Gastrocnemius medialis (tissue), 4 donors: Measurements from ENCODE around the gene ATP9B. TPM values are rescaled to one million over a fixed set of nuclear protein-coding genes. Genes with fewer than 3 reads are reported as not detected.

Experiments used
- ATAC-seq, 2 donors: fragments of 150-250 bp; one replicate each; pipeline ENCODE4 v1.9.1; 2016
- DNase-seq, 2 donors: peaks; one replicate each; pipeline ENCODE4 v3.0.0-alpha.2; 2019
- H3K27ac ChIP-seq, 4 donors: fragments of 200-600 bp; sonication (generic); 1 replicate in 1 of 4; 2 replicates in 3 of 4; pipeline ENCODE4 v1.5.1; 2016 to 2018; ENCODE audit warnings: mild to moderate bottlenecking in 2 of 4, moderate library complexity in 1 of 4
- H3K27me3 ChIP-seq, 3 donors: fragments of 200-600 bp; sonication (generic) in 2 of 3; 1 replicate in 1 of 3; 2 replicates in 2 of 3; pipeline versions ENCODE4 v1.5.1 to v1.6.0; 2016 to 2019; ENCODE audit warnings: mild to moderate bottlenecking in 1 of 3, moderate library complexity in 1 of 3
- H3K36me3 ChIP-seq, 2 donors: fragments of 200-600 bp; sonication (generic) in 1 of 2; one replicate each; pipeline ENCODE4 v1.5.1; 2017 to 2018
- H3K4me1 ChIP-seq, 2 donors: fragments of 200-600 bp; sonication (generic) in 1 of 2; one replicate each; pipeline ENCODE4 v1.5.1; 2016 to 2017; ENCODE audit warnings: mild to moderate bottlenecking in 2 of 2
- H3K4me3 ChIP-seq, 4 donors: fragments of 200-600 bp; sonication (generic) in 3 of 4; 1 replicate in 1 of 4; 2 replicates in 3 of 4; pipeline ENCODE4 v1.5.1; 2016 to 2019; ENCODE audit warnings: mild to moderate bottlenecking in 2 of 4
- H3K9me3 ChIP-seq, 3 donors: fragments of 200-600 bp; sonication (generic) in 2 of 3; 1 replicate in 1 of 3; 2 replicates in 2 of 3; pipeline ENCODE4 v1.5.1; 2016 to 2019
- POLR2A ChIP-seq, 2 donors: fragments of 450-650 bp; IDR thresholded peaks; one replicate each; pipeline ENCODE4 v1.6.1; 2017; ENCODE audit warnings: antibody characterized with exemption in 2 of 2, mild to moderate bottlenecking in 2 of 2, moderate library complexity in 2 of 2
- in situ Hi-C, 4 donors: fragments of 200-750 bp; cut with MboI; loops; one replicate each; pipeline versions ENCODE4 v1.15.0 to v1.8.0; 2017; ENCODE audit warnings: low sequenced_read_pairs in 4 of 4
- intact Hi-C: fragments of 100-400 bp; cut with DNase I; formaldehyde crosslinking; loops from one replicate; pipeline ENCODE4 v1.15.1; 2023; ENCODE audit warnings: low total_unique reads
- total RNA-seq, 4 donors: library from RNA; depleted of rRNA; stranded (reverse); fragments of >200 nt; gene quantifications; one replicate each; pipeline versions ENCODE4 v1.1.0 to v1.2.3, GENCODE V29; 2016
- TF ChIP-seq, protein P1 (sequence below), 5 experiments: fragments of 450-650 bp in 3 of 5; fragments of 200-600 bp in 2 of 5; sonication (generic) in 2 of 5; IDR thresholded peaks in 4 of 5; conservative IDR thresholded peaks in 1 of 5; 1 replicate in 4 of 5; 2 replicates in 1 of 5; pipeline ENCODE4 v1.5.1; 2016 to 2019; ENCODE audit warnings: antibody characterized with exemption in 5 of 5, mild to moderate bottlenecking in 3 of 5, moderate library complexity in 3 of 5

The ATP9B gene
- total RNA-seq, 4 donors from 2014 or later, result 9.9 to 33.6 (median 18.6) TPM

DNA sequence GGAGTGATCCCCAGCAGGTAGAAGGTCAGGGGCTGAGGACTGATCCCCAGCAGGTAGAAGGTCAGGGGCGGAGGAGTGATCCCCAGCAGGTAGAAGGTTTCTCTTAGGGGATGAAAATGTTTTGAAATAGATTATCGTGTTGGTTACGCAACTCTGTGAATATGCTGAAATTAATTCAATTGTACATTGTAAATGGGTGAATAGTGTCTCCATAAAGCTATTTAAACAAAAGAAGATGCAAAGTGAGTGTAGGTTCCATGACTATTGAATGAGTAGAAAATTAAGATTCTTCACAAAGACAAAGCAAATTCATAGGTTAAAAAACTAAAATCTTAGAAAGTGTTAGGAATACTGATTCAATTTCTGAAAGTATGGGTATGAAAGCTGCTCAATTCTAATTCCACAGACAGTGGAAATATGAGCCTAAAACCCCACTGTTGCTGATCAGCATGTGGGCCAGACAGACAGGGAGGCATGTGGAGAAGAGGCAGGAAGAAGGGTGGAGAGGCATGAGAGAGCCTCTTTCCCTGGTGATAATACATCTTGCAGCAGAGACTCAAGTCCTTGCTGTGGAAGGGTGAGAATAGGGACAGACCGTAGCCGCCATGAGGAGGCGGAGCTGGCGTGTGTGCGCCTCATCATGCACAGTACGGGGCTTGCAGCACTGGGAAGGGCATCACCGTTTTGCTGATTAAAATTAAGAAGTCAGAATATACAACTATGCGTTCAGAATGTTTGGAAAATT, 240.6 kb downstream of the ATP9B start:
- H3K4me3 ChIP-seq, result no peak overlapping the region
- no peaks in the 10 kb centered on the region for H3K4me1 ChIP-seq
- no peaks in the 10 kb centered on the region for H3K9me3 ChIP-seq
- H3K27ac ChIP-seq, result no peak overlapping the region
- intact Hi-C loops, result no loop called here
- H3K36me3 ChIP-seq, result peaks cover 0 to 29% of the 10 kb centered on the region in 2 donors
- H3K27me3 ChIP-seq, result no peaks in the 10 kb centered on the region
- in situ Hi-C loops, result no loop called here
- DNase-seq (no peak), ATAC-seq (no peak)
- TF ChIP-seq POLR2A (IDR thresholded peaks at IDR 0.05), result no peak
- TF ChIP-seq, protein P1, sequence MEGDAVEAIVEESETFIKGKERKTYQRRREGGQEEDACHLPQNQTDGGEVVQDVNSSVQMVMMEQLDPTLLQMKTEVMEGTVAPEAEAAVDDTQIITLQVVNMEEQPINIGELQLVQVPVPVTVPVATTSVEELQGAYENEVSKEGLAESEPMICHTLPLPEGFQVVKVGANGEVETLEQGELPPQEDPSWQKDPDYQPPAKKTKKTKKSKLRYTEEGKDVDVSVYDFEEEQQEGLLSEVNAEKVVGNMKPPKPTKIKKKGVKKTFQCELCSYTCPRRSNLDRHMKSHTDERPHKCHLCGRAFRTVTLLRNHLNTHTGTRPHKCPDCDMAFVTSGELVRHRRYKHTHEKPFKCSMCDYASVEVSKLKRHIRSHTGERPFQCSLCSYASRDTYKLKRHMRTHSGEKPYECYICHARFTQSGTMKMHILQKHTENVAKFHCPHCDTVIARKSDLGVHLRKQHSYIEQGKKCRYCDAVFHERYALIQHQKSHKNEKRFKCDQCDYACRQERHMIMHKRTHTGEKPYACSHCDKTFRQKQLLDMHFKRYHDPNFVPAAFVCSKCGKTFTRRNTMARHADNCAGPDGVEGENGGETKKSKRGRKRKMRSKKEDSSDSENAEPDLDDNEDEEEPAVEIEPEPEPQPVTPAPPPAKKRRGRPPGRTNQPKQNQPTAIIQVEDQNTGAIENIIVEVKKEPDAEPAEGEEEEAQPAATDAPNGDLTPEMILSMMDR (IDR thresholded peaks at IDR 0.05 in 4 of 5, conservative IDR thresholded peaks at IDR 0.05 in 1 of 5), result no peak

- DNase-seq (no peak), ATAC-seq (no peak)
- Histone ChIP-seq H3K27ac (no peak overlapping the region), H3K4me1 (no peaks in the 10 kb centered on the region), H3K4me3 (no peak overlapping the region), H3K9me3 (no peaks in the 10 kb centered on the region), H3K36me3 (peaks cover 0 to 8% of the 10 kb centered on the region in 2 donors), H3K27me3 (no peaks in the 10 kb centered on the region)
- in situ Hi-C loops, result no loop called here
- TF ChIP-seq POLR2A (IDR thresholded peaks at IDR 0.05), result no peak
- TF ChIP-seq, protein P1 (IDR thresholded peaks at IDR 0.05 in 4 of 5, conservative IDR thresholded peaks at IDR 0.05 in 1 of 5), result no peak
- intact Hi-C loops, result no loop called here
Observed at GRCh38 chr18:79314838-79315388, 245.7 kb downstream of the ATP9B start.

DNA sequence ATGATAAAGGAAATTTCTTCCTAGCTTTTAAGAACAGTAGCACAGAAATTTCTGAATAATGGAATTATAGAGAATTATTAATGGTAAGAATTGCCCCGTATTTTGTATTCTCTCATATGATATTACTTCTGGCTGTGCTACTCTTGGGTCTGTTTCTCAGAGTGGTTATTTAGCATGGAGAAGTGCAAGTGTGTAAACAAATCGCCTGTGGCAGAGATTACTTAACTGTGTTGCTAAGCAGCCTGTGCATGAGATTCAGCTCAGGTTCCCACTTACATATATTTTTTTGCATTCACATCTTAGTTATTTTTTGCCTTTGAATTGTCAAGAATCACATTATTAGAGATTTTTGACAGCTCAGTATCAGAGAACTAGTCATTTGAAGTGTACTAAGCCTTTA, 246.4 kb downstream of the ATP9B start:
- DNase-seq, result no peak
- Histone ChIP-seq H3K9me3 (no peaks in the 10 kb centered on the region), H3K4me3 (no peak overlapping the region), H3K27ac (no peak overlapping the region), H3K36me3 (peaks cover 0 to 8% of the 10 kb centered on the region in 2 donors), H3K4me1 (no peaks in the 10 kb centered on the region), H3K27me3 (no peaks in the 10 kb centered on the region)
- intact Hi-C loops, result no loop called here
- TF ChIP-seq, protein P1 (IDR thresholded peaks at IDR 0.05 in 4 of 5, conservative IDR thresholded peaks at IDR 0.05 in 1 of 5), result no peak
- no peak for TF ChIP-seq POLR2A (IDR thresholded peaks at IDR 0.05)
- ATAC-seq, result no peak
- in situ Hi-C loops, result no loop called here

- Histone ChIP-seq H3K4me3 (no peak overlapping the region), H3K4me1 (no peaks in the 10 kb centered on the region), H3K27ac (no peak overlapping the region), H3K9me3 (no peaks in the 10 kb centered on the region), H3K36me3 (no peaks in the 10 kb centered on the region), H3K27me3 (no peaks in the 10 kb centered on the region)
- DNase-seq (no peak), ATAC-seq (no peak)
- TF ChIP-seq, protein P1 (IDR thresholded peaks at IDR 0.05 in 4 of 5, conservative IDR thresholded peaks at IDR 0.05 in 1 of 5), result no peak
- TF ChIP-seq POLR2A (IDR thresholded peaks at IDR 0.05), result no peak
- intact Hi-C loops (no loop called here), in situ Hi-C loops (no loop called here)
Observed at GRCh38 chr18:79317703-79318102, 248.5 kb downstream of the ATP9B start.
